ENCODE data around the gene PRLR. TPM values are rescaled to one million over a fixed set of nuclear protein-coding genes. Genes with fewer than 3 reads are reported as not detected.

The PRLR gene
- polyA plus RNA-seq, 1 donor from 2014 or later, result not detected

GRCh38 chr5:35242702-35243258 is 12.5 kb upstream of the PRLR start:
- no peaks in the 10 kb centered on the region for H3K4me1 Mint-ChIP-seq
- no peaks in the 10 kb centered on the region for H3K36me3 Mint-ChIP-seq
- H3K27ac Mint-ChIP-seq, result no peak overlapping the region
- H3K9me3 Mint-ChIP-seq, result no peaks in the 10 kb centered on the region
- peaks cover 3% of the 10 kb centered on the region for H3K27me3 Mint-ChIP-seq
- H3K4me3 Mint-ChIP-seq, result no peak overlapping the region

GRCh38 chr5:35240892-35241291 is 10.6 kb upstream of the PRLR start:
- H3K4me3 Mint-ChIP-seq, result no peak overlapping the region
- no peaks in the 10 kb centered on the region for H3K4me1 Mint-ChIP-seq
- peaks cover 3% of the 10 kb centered on the region for H3K27me3 Mint-ChIP-seq
- H3K27ac Mint-ChIP-seq, result no peak overlapping the region
- H3K9me3 Mint-ChIP-seq, result no peaks in the 10 kb centered on the region
- H3K36me3 Mint-ChIP-seq, result no peaks in the 10 kb centered on the region

DNA sequence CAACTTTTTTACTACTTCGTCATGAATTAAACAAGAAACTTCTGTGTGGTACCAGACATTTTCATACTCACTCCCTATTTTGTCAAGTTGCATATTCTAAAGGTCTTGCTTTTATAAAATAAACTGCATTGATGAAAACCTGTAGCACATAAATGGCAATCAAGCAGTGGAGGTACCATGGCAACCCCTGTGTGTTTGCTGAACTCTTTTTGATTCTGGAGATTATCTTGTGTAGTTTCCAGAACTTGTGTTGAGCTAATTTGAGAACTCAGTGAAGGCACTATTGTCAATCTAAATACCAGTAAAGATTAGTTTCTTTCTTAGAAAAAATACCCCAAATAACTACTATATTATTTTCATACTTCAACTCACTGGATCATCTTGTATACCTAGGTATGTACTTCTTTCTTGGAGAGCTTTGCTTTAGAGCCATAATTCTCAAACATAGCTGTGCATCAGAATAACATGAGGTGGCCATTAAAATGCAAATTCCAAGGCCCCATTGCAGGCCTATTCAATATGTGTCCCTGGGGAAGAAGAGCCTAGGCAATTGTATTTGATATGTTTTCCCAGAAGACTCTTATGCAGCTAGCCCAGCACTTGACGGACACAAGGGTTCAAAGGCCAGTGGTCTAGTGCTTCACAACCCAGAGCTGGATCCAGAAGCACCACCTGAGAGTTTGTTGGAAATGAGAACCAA is 9.8 kb upstream of the PRLR start:
- no peaks in the 10 kb centered on the region for H3K9me3 Mint-ChIP-seq
- H3K27me3 Mint-ChIP-seq, result peaks cover 3% of the 10 kb centered on the region
- no peaks in the 10 kb centered on the region for H3K36me3 Mint-ChIP-seq
- H3K4me1 Mint-ChIP-seq, result no peaks in the 10 kb centered on the region
- no peak overlapping the region for H3K27ac Mint-ChIP-seq
- H3K4me3 Mint-ChIP-seq, result no peak overlapping the region

DNA sequence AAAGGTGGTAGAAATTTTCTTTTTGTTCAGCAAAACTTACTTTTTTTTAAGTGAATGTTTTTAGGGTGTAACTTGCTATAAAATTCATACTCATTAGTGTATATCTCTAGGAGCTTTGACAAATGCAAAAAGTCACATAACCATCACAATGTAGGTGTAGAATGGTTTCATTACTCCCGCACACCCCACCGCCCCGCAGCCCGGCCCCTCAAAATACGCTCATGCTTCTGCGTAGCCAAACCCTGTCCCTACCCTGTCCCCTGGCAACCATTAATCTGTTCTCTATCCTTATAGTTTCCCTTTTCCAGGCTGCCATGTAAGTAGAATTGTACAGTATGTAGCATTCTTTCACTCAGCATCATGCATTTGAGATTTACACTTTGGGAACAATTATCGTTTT is 9.2 kb upstream of the PRLR start:
- Mint-ChIP-seq H3K27me3 (peaks cover 3% of the 10 kb centered on the region), H3K4me3 (no peak overlapping the region), H3K27ac (peak overlapping the region in 1 of 3 donors; percentile 24), H3K4me1 (no peaks in the 10 kb centered on the region), H3K36me3 (no peaks in the 10 kb centered on the region), H3K9me3 (no peaks in the 10 kb centered on the region)

DNA sequence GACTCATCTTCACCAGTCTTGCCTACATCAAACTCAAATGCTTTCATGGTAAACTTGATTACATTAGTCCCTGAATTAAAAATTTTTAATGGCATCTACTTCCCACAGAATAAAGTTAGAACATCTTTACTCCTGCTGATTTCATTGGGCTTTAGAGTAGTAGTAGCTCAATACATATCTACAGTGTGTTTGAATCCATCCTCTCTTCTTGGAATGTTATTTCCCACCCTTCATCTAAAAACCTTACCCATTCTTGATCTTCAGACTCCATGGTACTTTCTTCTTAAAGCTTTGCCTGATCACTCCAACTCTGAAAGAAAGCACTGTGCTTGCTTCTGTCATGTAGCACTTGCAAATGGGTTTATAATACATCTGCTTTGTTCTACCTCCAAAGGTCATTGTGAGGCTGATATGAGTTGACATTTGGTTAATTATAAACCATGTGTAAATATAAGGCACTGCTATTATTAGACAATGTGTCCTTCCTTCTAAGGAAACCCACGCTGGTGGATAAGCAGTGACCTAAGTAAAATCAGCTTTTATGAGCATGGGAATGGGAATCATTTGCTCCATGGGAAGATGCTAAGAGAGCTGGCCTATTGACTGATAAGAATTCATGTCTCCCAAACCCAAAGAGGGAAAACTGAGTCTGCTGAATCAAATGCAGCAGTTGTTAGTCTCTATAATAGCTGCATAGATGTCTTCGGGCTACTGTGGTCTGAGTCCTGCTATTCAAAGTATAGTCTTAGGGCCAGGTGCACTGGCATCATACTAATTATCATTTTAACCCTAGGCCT is 7.5 kb upstream of the PRLR start:
- H3K27ac Mint-ChIP-seq, result no peak overlapping the region

GRCh38 chr5:35236770-35237169 is 6.5 kb upstream of the PRLR start:
- H3K4me3 Mint-ChIP-seq, result no peak overlapping the region
- H3K9me3 Mint-ChIP-seq, result no peaks in the 10 kb centered on the region
- H3K36me3 Mint-ChIP-seq, result no peaks in the 10 kb centered on the region
- H3K4me1 Mint-ChIP-seq, result no peaks in the 10 kb centered on the region
- peaks cover 13% of the 10 kb centered on the region for H3K27me3 Mint-ChIP-seq
- H3K27ac Mint-ChIP-seq, result no peak overlapping the region

More for the DNA sequence above, 7.5 kb upstream of the PRLR start:
- no peaks in the 10 kb centered on the region for H3K4me1 Mint-ChIP-seq
- no peaks in the 10 kb centered on the region for H3K9me3 Mint-ChIP-seq
- peaks cover 5% of the 10 kb centered on the region for H3K27me3 Mint-ChIP-seq
- H3K4me3 Mint-ChIP-seq, result no peak overlapping the region
- H3K36me3 Mint-ChIP-seq, result no peaks in the 10 kb centered on the region

GRCh38 chr5:35233601-35234000 is 3.3 kb upstream of the PRLR start:
- no peak overlapping the region for H3K4me3 Mint-ChIP-seq
- H3K36me3 Mint-ChIP-seq, result no peaks in the 10 kb centered on the region
- H3K27ac Mint-ChIP-seq, result peak overlapping the region in 1 of 3 donors; percentile 83
- H3K9me3 Mint-ChIP-seq, result no peaks in the 10 kb centered on the region
- peaks cover 35% of the 10 kb centered on the region for H3K27me3 Mint-ChIP-seq
- peaks cover 6 to 15% (median 10%) of the 10 kb centered on the region in 3 donors for H3K4me1 Mint-ChIP-seq

GRCh38 chr5:35233121-35233520 is 2.8 kb upstream of the PRLR start:
- Mint-ChIP-seq H3K27ac (peak overlapping the region in 1 of 3 donors; percentile 83), H3K27me3 (peaks cover 36% of the 10 kb centered on the region), H3K4me1 (peaks cover 6 to 15% (median 10%) of the 10 kb centered on the region in 3 donors), H3K36me3 (no peaks in the 10 kb centered on the region), H3K4me3 (no peak overlapping the region), H3K9me3 (no peaks in the 10 kb centered on the region)

DNA sequence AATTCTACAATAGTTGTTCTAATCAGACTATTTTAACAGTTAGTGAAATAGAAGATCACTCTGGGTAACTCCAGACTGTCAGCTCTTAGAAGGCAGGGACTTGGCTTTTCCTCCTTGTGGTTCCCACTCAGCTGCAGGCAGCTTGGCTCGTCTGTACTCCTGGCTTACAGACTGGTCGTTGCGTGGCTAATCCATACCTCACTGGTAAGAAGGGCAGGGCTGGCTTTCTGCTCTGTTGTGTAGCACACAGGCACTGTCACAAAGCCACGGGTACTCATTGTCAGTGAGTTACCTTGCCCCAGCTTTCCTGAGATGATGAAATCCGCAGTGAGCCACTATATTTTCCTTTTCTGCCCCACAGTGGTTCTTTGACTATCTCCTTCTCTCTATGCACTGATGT is 1.8 kb upstream of the PRLR start:
- H3K4me3 Mint-ChIP-seq, result no peak overlapping the region
- H3K27ac Mint-ChIP-seq, result no peak overlapping the region
- no peaks in the 10 kb centered on the region for H3K36me3 Mint-ChIP-seq
- no peaks in the 10 kb centered on the region for H3K9me3 Mint-ChIP-seq
- H3K27me3 Mint-ChIP-seq, result peaks cover 39% of the 10 kb centered on the region
- H3K4me1 Mint-ChIP-seq, result peaks cover 6 to 15% (median 10%) of the 10 kb centered on the region in 3 donors

DNA sequence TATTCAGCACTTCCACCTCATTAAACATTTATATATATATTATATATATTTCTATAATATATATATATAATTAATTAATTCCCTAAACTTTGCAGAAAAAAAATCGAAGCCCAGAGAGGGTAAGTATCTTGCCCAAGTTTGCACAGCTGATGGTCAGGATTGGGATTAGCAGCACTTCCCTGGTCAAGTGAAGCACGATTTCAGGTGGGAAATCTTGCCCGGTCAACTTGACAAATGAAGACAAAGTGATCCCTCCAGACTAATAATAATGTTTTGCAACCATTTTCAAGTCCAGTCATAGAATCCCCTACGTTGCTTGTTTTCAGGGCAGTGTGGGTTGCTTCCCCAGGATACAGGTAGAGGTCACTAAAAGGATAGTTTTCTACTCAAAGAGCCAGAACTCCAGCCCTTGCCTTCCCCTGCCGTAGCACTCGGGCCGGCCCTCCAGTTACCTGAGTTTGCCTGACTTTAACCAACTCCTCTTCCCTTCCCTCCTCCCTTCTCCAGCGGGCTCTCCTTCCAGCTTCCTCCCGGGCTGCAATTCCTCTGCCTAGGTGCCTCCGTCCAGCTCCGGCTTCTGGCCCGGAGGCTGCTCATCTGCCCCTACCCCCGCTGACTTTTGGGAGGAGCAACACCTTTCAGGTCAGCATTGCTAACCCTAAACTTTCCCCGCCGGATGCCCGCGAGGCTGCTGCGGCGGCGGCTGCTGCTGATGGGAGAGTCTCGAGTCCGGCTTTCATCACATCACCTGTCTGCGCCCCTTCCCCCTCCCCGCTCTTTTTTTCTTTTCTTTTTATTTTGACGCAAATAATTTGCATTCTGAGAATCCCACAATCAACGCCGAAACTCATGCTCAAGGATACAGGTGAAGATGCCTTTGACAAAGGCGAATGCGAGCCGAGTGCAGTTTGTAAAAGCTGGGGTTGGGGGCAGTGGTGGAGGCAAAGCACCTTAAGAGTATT is 930 bp downstream of the PRLR start:
- Mint-ChIP-seq H3K27ac (peak overlapping the region in 1 of 3 donors; percentile 60), H3K4me3 (peak overlapping the region; percentile 59 to 92 (median 78)), H3K4me1 (peaks cover 6 to 15% (median 10%) of the 10 kb centered on the region in 3 donors), H3K9me3 (no peaks in the 10 kb centered on the region), H3K36me3 (no peaks in the 10 kb centered on the region), H3K27me3 (peaks cover 42% of the 10 kb centered on the region)

- Mint-ChIP-seq H3K9me3 (no peaks in the 10 kb centered on the region), H3K4me1 (peaks cover 6 to 15% (median 10%) of the 10 kb centered on the region in 3 donors), H3K4me3 (peak overlapping the region in 2 of 4 donors; percentile 3 to 51), H3K27ac (no peak overlapping the region), H3K27me3 (peaks cover 42% of the 10 kb centered on the region), H3K36me3 (no peaks in the 10 kb centered on the region)
These were observed 2.0 kb downstream of the PRLR start for GRCh38 chr5:35228310-35228709.

DNA sequence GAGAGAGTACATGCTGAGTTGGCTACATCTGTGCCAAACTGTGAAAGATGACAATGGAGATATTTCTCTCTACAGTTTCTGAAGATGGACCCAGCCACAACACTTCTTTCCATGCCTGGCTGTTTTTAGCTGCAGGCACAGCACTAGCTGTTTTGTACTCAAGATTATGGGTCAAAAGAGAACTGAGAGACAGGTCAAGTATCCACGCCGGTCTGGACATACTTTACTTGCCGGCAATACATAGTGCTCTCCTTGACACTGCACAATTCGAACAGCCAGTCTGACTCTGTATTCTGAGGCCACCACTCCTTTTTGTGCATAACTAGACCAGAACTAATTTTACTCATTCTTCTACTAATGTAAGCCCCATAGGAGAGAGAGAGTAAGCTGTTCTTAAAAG is 2.6 kb downstream of the PRLR start:
- peaks cover 6 to 15% (median 10%) of the 10 kb centered on the region in 3 donors for H3K4me1 Mint-ChIP-seq
- no peaks in the 10 kb centered on the region for H3K9me3 Mint-ChIP-seq
- no peaks in the 10 kb centered on the region for H3K36me3 Mint-ChIP-seq
- H3K4me3 Mint-ChIP-seq, result no peak overlapping the region
- H3K27ac Mint-ChIP-seq, result no peak overlapping the region
- peaks cover 36% of the 10 kb centered on the region for H3K27me3 Mint-ChIP-seq

DNA sequence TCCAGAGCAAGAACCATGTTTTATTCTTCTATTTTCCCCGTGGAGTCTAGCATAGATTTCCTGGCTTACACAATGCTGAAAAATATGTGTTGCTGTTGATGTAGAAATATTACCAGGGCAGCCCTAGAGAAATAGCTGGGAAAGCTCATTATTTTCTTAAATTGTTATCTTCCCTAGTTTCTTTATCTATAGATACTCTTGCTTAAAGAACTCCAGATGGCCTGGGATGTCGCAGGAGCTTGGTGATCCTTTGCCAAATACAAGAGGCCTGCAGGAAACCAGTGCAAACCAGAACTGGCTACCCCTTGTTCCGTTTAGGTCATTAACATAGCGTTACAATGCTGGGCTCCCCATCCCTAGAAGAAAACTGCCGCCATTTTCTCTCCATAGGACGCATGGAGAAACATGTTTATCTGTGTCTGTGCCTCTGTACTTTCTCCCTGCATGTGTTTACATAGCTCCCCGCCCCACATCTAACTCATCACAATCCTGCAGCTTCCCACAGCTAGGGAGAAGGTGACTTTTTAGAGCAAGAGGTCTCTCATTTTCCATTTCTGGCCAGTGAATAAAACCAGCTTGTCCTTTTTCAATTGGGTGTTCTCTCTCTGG is 6.4 kb downstream of the PRLR start:
- no peak overlapping the region for H3K27ac Mint-ChIP-seq
- H3K4me1 Mint-ChIP-seq, result no peaks in the 10 kb centered on the region
- no peaks in the 10 kb centered on the region for H3K36me3 Mint-ChIP-seq
- H3K27me3 Mint-ChIP-seq, result peaks cover 8% of the 10 kb centered on the region
- no peak overlapping the region for H3K4me3 Mint-ChIP-seq
- no peaks in the 10 kb centered on the region for H3K9me3 Mint-ChIP-seq

DNA sequence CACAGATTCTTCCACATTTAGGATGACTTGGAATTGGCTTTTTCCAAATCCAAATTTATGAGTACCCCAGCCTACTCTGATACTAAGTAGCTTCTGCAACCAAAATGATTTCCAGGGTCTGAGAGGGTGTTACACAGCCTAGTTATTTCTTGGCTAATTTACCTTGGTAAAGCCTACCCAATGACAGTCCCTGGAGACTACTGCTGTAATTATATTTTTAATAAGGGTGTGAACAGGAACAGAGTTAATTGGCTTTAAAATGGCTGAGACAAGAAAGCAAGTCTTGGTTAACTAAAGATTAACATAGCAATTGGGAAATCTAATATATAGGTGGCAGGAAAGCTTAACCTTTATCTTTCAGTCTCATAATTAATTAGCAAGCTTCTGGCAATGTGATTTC is 9.3 kb downstream of the PRLR start:
- H3K4me3 Mint-ChIP-seq, result no peak overlapping the region
- H3K27ac Mint-ChIP-seq, result no peak overlapping the region
- H3K36me3 Mint-ChIP-seq, result no peaks in the 10 kb centered on the region
- no peaks in the 10 kb centered on the region for H3K27me3 Mint-ChIP-seq
- no peaks in the 10 kb centered on the region for H3K4me1 Mint-ChIP-seq
- peaks cover 0 to 2% (median 0%) of the 10 kb centered on the region in 3 donors for H3K9me3 Mint-ChIP-seq

Measured in IgD-negative memory B cell (primary cell).